Measurements from ENCODE around the gene CXorf49B.
"Not testable (repeated sequence)": the region's sequence is repeated elsewhere in the genome, so short reads cannot be mapped to it uniquely, and the experiment has no call there.

The CXorf49B gene

GRCh38 chrX:71763049-71763448 lies at the start of gene CXorf49B:
CXorf49B (plus strand) TSS chrX:71763349; CDS start chrX:71763424, 75 bp downstream.
- DNase-seq = not testable (repeated sequence)

GRCh38 chrX:71714064-71714463 lies 49.1 kb upstream of the CXorf49B start:
- not testable (repeated sequence) for DNase-seq

GRCh38 chrX:71715551-71715950 lies 47.6 kb upstream of the CXorf49B start:
- not testable (repeated sequence) for DNase-seq

GRCh38 chrX:71716323-71716722 lies 46.8 kb upstream of the CXorf49B start:
- DNase-seq = not testable (repeated sequence)

- not testable (repeated sequence) for DNase-seq
Observed at GRCh38 chrX:71718185-71718584, 45.0 kb upstream of the CXorf49B start, which contains the start of gene CXorf49. CXorf49 (minus strand) TSS chrX:71718285; CDS start chrX:71718151, 134 bp downstream.

- not testable (repeated sequence) for DNase-seq
Observed at GRCh38 chrX:71719195-71719594, 44.0 kb upstream of the CXorf49B start.

- DNase-seq = not testable (repeated sequence)
Observed at GRCh38 chrX:71720289-71720886, 42.8 kb upstream of the CXorf49B start.

GRCh38 chrX:71760688-71761281 lies 2.4 kb upstream of the CXorf49B start:
- not testable (repeated sequence) for DNase-seq

- not testable (repeated sequence) for DNase-seq
Observed at GRCh38 chrX:71764832-71765231, 1.7 kb downstream of the CXorf49B start.

- DNase-seq = not testable (repeated sequence)
Observed at GRCh38 chrX:71765613-71766012, 2.5 kb downstream of the CXorf49B start.

GRCh38 chrX:71767134-71767533 lies 4.0 kb downstream of the CXorf49B start:
- DNase-seq = not testable (repeated sequence)

- not testable (repeated sequence) for DNase-seq
Observed at GRCh38 chrX:71778322-71778721, 15.2 kb downstream of the CXorf49B start.

- not testable (repeated sequence) for DNase-seq
Observed at GRCh38 chrX:71782225-71782949, 19.2 kb downstream of the CXorf49B start.

GRCh38 chrX:71782950-71783299 lies 19.8 kb downstream of the CXorf49B start:
- not testable (repeated sequence) for DNase-seq

GRCh38 chrX:71783569-71784347 lies 20.6 kb downstream of the CXorf49B start:
- DNase-seq = not testable (repeated sequence)

GRCh38 chrX:71784348-71784983 lies 21.3 kb downstream of the CXorf49B start:
- not testable (repeated sequence) for DNase-seq

GRCh38 chrX:71806450-71806849 lies 43.3 kb downstream of the CXorf49B start:
- DNase-seq = not testable (repeated sequence)

GRCh38 chrX:71809886-71810285 lies 46.7 kb downstream of the CXorf49B start:
- no peak for DNase-seq

- no peak for DNase-seq
Observed at GRCh38 chrX:71814123-71814912, 51.2 kb downstream of the CXorf49B start.

- no peak for DNase-seq
Observed at GRCh38 chrX:71815121-71815905, 52.2 kb downstream of the CXorf49B start.

- DNase-seq = no peak
Observed at GRCh38 chrX:71815906-71816156, 52.7 kb downstream of the CXorf49B start.

All from inflammatory macrophage treated with lipopolysaccharide for 4 hours (primary cell).